Eye (tissue), 1 donor: ENCODE data around the gene PPARD.
"Not testable (repeated sequence)": the region's sequence is repeated elsewhere in the genome, so short reads cannot be mapped to it uniquely, and the experiment has no call there.

Source experiments
- DNase-seq: peaks from one replicate; pipeline ENCODE4 v3.0.0-alpha.2; 2015

PPARD gene

DNA sequence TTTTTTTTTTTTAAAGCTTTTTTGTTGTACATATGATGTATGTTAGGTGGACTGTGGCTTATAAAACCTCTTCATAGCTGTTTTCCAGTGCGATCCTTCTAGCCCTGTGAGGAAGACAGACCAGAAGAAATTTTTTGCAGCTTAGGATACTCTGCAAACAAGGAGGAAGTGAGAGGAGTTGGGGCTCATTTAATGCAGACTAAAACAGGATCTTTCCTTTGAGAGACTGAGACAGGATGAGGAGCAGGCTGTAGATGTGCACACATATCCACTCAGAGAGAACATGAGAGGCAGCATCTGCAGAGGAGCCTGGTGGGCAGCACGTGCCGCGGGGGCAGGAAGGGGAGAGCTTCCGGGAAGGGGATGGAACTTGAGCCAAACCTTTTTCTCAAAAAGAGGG, 45.7 kb downstream of the PPARD start:
- DNase-seq, result no peak

DNA sequence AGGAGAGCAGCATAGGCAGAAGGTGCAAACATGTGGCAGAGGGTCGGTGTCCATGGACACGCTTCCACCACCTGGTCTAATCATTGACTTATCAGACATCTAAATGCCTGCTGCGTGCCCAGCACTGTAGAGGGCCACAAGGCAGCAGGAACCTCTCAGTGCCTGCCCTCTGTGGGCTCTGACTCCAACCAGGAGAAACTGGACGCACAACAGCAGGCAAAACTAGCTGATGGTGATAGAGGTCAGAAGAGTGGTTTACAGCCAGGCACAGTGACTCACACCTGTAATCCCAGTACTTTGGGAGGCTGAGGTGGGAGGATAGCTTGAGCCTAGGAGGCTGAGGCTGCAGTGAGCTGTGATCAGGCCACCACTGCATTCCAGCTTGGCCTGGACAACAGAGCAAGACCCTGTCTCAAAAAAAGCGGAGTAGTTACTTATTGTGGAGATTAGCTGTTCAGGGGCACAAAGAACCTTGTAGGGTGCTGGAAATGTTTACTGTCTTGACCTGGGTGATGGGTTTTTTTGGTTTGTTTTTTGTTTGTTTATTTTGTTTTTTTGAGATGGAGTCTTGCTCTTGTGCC, 46.5 kb downstream of the PPARD start:
- DNase-seq, result no peak

DNA sequence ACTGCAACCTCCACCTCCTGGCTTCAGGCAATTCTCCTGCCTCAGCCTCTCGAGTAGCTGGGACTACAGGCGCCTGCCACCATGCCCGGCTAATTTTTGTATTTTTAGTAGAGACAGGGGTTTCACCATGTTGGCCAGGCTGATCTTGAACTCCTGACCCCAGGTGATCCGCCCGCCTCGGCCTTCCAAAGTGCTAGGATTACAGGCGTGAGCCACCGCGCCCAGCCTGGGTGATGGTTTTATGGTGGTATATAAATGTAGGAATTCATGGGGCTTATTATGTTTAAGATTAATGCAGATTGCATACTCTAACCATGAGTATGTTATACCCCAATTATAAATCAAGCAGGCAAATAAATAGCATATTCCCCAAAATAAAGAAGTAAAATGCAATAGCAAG, 47.0 kb downstream of the PPARD start:
- not testable (repeated sequence) for DNase-seq

DNA sequence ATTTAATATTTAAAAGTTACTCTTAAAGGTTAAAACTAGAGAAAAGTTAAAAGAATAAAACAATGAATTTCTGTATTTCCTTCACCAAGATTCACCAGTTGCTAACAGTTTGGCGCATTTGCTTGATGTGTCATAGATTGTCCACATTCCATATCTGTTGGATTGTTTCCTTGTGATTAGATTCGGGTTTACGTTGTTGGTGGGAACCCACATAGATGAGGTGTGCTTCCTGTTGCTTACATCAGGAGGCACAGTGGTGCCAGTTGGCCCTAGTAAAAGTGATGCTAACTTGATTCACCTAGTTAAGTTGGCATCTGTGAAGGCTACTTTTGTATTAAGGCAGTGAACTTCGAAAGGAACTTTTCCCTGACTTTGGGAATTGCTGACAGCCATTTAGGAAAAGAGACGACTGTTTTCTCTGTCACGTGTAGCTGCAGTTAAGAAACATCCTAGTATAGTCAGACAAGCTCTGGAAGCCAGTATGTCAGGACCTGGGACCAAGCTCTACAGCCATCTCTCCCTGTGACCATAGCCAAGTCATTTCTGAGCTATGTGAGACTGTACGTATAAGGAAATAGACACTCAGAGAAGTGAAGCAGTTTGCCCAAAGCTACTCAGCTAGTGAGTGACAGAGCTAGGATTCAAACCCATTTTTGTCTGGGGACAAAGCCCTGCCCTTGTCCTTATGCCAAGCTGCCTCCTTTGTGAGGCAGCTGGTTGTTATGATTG, 49.0 kb downstream of the PPARD start:
- no peak for DNase-seq

DNA sequence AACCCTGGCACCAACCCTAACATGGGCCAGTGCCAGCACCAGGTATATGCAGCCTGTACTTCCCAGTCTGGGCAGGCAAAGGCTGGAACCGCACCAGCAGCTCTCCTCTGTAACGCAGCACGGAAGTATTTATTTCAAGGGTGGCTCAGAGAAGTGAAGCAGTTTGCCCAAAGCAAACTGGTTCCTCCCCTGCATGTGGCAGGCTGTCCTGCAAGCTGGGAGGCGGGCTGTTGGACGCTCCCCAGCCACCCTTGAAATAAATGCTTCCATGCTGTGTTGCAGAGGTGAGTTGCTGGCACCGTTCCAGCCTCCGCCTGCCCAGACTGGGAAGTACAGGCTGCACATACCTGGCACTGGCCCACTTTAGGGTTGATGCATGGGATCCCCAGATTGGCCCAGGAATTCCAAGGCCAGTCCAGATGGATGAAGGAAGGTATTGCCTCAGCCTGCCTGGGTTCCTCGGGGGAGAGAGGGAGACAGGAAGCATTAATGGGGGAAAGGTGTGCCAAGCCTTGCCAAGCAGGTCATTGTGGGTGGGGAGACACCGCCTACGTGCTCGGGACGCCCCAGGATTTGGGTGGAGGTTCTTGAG, 49.8 kb downstream of the PPARD start:
- no peak for DNase-seq

DNA sequence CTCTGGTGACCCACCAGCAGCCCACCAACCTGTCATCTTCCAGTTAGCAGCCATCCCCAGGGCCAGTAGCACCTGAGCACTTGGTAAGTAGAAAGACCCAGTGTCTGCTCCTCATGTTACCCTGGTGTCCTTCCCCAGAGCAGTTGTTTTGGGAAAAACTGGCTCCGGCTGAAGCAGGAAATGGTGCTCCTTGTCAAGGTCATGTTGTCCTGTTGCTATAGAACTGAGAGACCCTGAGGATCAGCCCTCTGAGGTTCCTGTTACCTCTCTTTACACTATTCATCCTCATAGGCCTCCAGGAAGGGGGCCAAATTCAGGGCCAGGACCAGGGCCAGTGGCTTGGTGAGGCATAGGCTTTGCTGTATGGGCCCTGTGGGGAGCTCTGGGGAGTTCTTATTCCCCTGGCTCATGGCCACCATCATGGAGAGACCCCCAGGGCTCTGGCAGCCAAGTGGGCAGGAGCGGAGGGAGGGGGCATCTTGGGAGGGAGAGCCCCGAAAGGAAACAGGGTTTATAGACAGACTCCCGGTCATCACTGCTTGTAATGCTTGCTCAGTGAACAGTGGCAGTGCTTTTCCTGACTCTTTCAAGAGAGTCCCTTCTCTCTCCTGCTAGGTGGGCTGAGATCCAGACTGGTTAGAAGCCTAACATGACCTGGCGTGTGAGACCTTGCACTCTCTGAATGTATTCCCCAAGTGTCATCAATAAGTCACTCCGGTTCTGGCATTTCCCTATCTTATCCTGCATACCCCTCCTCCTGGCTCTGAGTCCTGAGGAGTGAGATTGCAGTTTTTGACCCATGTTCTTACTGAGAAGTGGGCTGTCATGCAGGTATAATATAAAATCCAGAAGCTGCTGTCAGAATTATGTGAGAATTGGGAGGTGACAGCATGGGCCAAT, 50.7 kb downstream of the PPARD start:
- no peak for DNase-seq

DNA sequence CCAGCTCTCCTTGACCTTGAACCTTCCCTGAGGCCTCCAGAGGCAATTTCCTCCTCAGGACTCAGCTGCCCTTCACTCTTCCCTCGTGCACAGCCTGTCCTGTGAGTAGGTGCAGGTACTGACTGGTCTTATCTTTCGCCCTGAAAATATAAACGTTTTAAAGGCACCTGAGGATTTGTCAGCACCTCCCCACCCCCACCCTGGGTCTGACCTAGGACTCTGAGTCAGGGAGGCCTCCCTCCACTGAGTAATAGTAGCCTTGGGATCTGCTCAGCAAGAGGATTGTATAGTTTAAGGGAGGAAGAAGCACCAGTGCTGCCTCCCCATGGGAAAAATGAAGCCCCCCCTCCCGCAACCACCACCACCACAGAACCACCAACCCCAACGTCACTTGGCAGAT, 54.6 kb downstream of the PPARD start:
- no peak for DNase-seq

DNA sequence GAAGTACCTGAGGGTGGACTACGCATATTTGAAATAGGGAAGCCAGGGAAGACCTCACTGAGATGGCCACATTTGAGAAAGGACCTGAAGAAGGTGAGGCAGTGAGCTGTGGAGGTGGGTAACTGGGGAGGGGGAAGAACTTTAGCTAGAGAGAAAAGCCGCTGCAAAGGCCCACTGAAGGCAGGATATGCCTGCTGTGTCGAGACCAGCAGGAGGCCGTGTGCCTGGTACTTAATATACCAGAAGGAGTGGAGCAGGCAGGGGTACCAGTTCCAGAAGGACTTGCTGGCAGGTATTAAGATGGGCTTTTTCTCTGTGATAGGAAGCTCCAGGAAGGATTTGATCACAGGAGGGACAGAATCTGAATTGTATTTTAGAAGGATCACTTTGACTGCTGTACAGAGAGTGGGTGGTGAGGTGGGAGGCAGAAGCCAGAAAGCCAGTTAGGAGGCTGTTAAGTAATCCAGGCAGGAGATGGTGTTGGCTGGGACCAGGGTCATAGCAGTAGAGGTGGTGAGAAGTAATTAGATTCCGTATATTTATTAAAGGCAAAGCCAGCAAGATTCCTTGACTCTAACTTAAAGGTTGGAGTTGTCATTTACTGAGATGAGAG, 55.6 kb downstream of the PPARD start:
- no peak for DNase-seq

DNA sequence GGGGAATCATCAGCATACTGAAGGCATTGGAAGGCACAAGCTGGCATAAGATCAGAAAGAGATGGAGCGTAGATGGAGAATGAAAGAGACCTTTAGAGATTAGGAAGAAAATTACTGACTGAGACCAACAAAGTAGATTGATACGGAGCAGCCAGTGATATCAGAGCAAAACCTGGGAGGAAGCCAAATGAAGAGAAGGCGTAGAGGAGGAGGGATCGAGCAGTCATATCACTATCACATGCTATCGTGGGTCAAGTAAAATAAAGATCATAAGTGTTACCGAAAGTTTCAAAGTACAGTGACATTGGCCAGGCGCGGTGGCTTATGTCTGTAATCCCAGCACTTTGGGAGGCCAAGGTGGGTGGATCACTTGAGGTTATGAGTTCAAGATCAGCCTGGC, 56.2 kb downstream of the PPARD start:
- no peak for DNase-seq

DNA sequence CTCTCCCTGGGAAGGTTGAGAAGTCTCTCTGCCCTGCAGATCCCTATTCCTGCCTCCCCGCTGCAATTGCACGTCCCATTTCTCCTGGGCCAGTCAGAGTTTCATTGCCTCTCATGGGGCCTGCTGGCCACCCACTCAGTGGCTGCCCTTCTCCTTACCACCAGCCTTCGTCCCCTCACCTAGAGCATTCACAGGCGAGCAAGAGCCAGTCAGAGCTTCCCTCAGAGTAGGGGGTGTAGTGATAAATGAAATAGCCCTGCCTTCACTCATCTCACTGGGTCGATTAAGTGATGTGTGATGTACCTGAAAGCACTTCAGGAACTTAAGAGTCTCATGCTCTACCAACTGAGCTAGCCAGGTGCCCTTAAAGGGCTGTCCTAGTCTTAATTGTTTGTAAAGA, 57.8 kb downstream of the PPARD start:
- no peak for DNase-seq

DNA sequence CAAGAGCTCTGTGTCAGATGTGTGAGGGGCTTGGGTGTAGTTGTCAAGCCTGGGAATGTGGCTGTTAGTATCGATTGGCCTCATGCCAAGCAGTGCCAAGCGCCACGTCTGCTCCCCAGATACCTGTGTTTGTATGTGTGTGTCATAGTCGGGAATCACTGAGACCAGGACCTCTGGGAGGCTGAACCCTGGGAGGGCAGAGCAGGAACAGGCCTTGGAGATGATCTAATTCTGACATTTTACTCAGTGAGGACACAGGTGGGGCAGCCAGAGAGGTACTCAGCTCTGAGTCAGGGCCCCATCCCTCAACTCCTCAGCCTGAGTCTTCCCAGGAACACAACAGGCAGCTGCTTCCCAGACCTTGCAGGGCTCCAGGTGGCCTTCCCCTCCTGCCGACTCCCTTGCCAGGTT, 58.5 kb downstream of the PPARD start:
- DNase-seq, result no peak

DNA sequence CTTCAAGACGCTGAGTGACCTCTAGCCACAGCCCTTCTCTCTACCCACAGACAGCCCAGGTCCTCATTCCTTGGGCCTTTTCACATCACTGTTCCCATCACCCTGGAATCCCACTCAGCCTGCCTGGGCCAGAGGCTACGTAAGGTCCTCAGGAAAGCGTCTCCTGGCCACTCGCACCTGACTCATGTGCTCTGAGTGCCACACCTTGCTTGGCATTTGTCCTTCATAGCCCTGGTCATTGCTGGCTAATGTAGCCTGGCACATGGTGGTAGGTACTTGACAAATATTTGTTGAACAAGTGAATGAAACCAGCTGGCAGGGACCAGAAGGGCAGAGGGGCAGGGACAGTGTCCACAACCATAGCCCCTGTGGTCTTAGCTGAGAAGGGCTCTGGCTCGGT, 59.2 kb downstream of the PPARD start:
- no peak for DNase-seq

DNA sequence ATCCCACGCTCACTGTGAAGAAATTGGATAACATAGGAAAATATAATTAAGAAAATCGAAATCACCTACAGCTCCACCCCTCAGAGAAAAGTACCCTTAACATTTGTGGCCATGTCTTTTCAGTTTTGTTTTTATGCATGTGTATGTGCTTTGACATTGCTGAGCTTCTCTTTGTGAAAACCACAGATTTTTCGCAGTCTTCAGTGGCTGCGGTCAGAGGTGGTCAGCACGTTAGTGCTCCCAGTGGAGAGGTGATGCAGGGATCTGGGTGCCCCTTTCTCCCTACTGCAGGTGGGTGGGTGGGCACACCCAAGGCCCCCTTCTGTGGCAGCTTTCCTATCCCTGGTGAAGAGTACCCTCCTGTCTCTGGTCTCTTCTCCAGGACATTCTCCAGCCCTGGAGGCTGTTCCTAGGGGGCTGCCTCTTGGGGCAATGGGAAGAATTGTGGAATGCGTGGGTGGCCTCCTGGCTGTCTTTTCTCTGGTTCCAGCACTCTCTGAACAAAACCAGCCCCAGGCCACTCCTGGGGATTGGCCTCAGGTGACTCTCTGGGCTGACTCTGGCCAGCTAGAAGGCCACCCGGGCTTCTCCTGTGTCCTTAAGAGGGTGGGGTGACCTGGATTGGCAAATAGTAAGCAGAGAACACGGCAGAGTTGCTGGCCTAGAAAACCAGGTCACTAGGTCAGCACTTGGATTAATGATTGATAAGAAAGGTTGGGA, 59.9 kb downstream of the PPARD start:
- DNase-seq, result peak; percentile 16

DNA sequence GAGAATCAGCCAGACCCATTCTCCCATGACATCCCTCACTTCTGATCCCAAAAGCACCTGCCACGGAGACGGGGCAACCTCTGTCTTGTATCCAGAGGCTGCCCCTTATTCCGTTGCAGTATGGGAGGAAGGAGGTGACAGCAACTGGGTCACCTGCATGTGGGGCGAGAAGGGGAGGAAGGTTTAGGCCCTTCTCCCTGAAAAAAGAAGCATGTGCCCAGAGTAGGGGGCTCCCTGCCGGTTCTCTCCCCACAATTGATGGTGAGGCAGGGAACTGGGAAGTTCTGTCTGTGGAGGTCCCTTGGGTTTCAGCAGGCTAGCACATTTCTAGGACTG, 60.5 kb downstream of the PPARD start:
- no peak for DNase-seq

DNA sequence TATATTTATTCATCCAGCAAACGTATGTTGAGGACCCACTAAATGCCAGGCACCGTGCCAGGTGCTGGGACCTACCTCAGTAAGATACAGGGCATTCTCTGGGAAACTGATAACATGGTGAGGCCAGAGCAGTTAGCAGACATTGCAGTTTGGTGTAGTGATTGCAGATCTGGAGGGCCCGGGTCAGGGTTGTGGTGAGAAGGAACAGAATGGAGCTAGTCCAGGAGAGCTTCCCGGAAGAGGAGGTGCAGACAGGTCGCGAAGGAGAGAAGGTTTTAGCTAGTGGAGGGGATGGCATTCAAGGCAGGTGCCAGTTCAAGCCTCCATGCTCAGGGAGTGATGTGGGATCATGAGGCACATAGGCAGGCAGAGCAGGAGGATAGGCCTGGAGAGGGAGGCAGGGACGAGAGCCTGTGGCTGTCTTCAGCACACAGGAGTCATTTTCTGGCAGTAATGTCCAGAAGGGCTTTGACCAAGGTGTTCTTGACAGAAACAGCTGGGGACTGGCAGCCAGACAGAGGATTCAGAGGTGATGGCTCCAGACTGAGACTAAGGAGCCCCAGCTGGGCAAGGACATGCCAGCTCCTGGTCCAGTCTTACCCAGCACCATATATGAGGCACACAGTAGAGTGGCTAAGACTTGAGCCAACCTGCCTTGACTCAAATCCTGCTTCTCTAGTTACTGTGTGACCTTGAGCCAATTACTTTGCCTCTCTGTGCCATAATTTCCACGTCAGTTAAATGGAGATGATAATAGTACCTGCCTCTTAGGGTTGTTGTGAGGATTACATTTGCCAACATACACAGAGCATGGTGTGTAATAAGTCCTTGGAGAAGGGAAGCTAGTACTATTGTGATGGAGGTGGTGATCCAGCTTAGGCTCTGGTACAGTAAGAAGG, 61.4 kb downstream of the PPARD start:
- no peak for DNase-seq

DNA sequence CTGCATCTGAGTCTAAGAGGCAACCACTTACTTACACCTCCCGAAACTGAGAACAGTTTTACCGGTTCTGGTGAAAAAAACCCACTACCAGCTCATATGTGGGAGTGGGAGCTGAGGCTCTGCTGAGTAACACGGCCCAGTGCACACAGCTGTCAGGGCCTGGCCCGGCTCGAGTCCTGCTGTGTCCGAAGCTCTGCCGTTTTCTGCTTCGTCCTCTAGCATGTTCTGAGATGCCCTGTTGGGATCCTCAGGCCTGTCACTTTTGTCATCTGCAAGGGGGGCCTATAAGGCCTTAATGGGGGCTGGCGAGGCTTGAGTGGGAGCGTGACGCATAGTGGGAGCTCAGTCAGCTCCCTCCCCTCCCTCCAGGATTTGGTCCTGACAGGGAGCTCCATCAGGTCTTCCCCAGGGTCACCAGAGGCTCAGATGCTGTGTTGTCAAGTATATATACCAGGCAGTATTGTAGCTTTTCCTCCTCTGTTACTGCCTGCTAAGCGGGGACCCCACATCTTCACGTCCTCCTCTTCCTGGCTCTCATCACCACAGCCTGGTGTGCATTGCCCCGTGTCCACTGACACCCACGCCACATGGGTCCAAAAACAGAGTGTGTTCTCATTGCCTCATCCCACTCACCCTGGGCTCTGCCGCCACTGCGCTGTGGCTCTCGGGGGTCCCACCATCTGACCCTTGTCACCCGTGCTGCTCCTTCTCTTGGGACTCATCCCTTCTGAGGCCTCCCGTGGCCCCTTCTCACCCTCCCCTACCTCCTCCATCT, 64.5 kb downstream of the PPARD start:
- DNase-seq, result peak; percentile 60

DNA sequence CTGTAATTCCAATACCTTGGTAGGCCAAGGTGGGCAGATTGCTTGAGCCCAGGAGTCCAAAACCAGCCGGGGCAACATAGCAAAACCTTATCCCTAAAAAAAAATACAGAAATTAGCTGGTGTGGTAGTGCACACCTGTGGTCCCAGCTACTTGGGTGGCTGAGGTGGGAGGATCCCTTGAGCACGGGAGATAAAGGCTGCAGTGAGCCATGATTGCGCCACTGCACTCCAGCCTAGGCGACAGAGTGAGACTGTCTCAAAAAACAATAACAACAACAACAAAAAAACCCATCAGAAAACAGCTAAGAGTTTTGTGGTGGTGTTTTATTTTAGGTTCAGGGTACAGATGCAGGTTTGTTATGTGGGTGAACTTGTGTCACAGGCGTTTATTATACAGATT, 66.9 kb downstream of the PPARD start:
- DNase-seq, result no peak

DNA sequence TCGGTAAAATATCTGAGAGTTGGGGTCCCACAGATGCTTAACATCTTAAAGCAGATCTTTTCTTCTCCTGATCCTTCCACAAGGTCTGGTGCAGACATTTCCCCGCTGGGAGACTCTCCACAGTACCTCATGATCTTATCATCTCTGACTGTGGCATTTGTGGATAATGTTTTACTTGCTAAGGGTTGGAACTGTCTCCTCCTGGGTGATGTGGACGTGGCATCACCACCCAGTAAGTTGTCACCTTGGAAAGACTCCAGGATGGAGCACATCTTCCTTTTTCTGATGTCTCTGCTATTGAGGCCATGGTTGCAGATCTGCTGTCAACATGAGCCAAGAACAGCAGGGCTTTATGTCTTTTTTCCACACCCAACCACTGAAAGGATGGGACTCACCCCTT, 67.8 kb downstream of the PPARD start:
- DNase-seq, result no peak

DNA sequence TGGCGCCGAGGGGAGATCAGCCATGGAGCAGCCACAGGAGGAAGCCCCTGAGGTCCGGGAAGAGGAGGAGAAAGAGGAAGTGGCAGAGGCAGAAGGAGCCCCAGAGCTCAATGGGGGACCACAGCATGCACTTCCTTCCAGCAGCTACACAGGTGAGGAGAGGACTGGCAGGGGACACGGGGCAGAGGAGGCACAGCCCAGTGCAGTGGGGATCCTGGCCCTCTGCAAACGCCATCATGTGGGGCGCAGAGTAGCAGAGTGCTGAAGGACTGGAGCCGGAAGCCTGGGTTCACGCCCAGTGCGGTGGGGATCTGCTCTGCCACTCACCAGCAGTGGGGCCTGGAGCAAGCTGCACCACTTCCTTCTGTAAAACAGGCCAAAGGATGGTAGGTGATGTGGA, 68.7 kb downstream of the PPARD start:
- DNase-seq, result no peak

DNA sequence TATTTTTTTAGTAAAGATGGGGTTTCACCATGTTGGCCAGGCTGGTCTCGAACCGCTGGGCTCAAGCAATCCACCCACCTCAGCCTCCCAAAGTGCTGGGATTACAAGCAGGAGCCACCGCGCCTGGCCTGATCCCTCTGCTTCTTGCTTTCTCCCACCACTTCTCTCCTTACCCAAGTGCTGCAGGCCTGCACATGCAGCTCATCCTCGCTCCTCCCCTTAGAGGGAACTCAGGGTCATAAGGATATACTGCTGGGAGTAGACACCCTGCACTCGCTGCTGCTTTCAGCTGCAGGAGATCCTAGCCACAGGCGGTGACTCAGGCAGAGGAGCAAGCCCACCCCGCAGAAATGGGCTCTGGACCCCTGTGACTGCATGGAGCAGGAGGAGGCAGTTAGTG, 69.7 kb downstream of the PPARD start:
- no peak for DNase-seq

DNA sequence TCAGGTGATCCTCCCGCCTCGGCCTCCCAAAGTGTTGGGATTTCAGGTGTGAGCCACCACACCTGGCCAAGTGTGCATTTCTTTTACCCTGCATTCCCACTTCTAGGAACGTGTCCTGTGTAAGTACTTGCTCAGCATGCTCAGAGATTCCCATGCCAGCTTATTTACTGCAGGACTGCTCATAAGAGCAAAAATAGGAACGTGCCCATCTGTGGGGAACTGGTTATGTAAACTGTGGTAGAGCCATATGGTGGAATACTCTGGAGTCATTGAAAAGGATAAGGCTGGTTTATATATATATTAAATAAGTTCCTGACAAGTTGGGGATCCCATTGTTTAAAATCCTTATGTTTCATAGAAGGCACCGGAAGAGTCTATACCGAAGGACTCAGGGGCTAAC, 71.6 kb downstream of the PPARD start:
- DNase-seq, result no peak
